OCI-LY7 (cell line): ENCODE results near the gene CMTM8. TPM values are rescaled to one million over a fixed set of nuclear protein-coding genes. Genes with fewer than 3 reads are reported as not detected.

Source experiments
- BruUV-seq: library from RNA; stranded (reverse); fragments of 400-500 nt; replicated peaks from 2 replicates; lab custom pipeline; 2021; lab: Mats Ljungman, UMichigan
- CTCF ChIA-PET: fragments of 300-600 bp; sonication (Branson Sonifier 250); formaldehyde crosslinking; loops from one replicate; lab custom pipeline; 2022; ENCODE audit warnings: antibody characterized with exemption; ENCODE audit not compliant: unreplicated experiment; lab: Charles Lee
- POLR2A ChIA-PET: fragments of 300-600 bp; sonication (Branson Sonifier 250); formaldehyde crosslinking; loops from one replicate; lab custom pipeline; 2022; ENCODE audit warnings: antibody characterized with exemption; lab: Charles Lee
- DNase-seq: peaks from one replicate; pipeline ENCODE4 v3.0.0-alpha.2; 2015; ENCODE audit warnings: low spot score
- H2AFZ ChIP-seq: fragments of 200-600 bp; sonication (generic), shearing (Covaris generic); 2 replicates; pipeline ENCODE4 v1.6.1; 2014; ENCODE audit warnings: mild to moderate bottlenecking, antibody characterized with exemption, low read length, moderate library complexity
- H3K27ac ChIP-seq: fragments of 200-600 bp; sonication (generic); 2 replicates; pipeline ENCODE4 v1.5.1; 2014; ENCODE audit warnings: mixed run types, low read depth, mild to moderate bottlenecking, moderate library complexity, low read length, inconsistent platforms; ENCODE audit not compliant: poor library complexity, severe bottlenecking
- H3K36me3 ChIP-seq: fragments of 200-600 bp; sonication (generic); 2 replicates; pipeline ENCODE4 v1.6.1; 2014; ENCODE audit warnings: mild to moderate bottlenecking, antibody characterized with exemption, low read length, moderate library complexity, mixed read lengths; ENCODE audit not compliant: insufficient read depth
- H3K4me1 ChIP-seq: fragments of 200-600 bp; sonication (generic); 2 replicates; pipeline ENCODE4 v1.5.1; 2014; ENCODE audit warnings: mild to moderate bottlenecking, low read length; ENCODE audit not compliant: insufficient read depth, poor library complexity, severe bottlenecking
- H3K4me2 ChIP-seq: fragments of 200-600 bp; sonication (generic); 2 replicates; pipeline ENCODE4 v1.6.1; 2014; ENCODE audit warnings: mild to moderate bottlenecking, low read length
- H3K4me3 ChIP-seq: fragments of 200-600 bp; sonication (generic); 2 replicates; pipeline ENCODE4 v1.5.1; 2014; ENCODE audit warnings: mild to moderate bottlenecking, low read depth, low read length; ENCODE audit not compliant: poor library complexity, severe bottlenecking
- H3K79me2 ChIP-seq: fragments of 200-600 bp; sonication (generic); 2 replicates; pipeline ENCODE4 v1.6.1; 2016; ENCODE audit warnings: low read depth, mild to moderate bottlenecking, low read length, moderate library complexity, mixed read lengths; ENCODE audit not compliant: insufficient read depth
- H3K9me2 ChIP-seq: fragments of 200-600 bp; sonication (generic); 2 replicates; pipeline ENCODE4 v1.6.1; 2016; ENCODE audit warnings: mild to moderate bottlenecking, low read length, mixed read lengths; ENCODE audit not compliant: insufficient read depth
- H3K9me3 ChIP-seq: fragments of 200-600 bp; sonication (generic); 2 replicates; pipeline ENCODE4 v1.6.1; 2014; ENCODE audit warnings: mild to moderate bottlenecking, mixed run types, low read length, mixed read lengths
- H4K20me1 ChIP-seq: fragments of 200-600 bp; sonication (generic); 2 replicates; pipeline ENCODE4 v1.6.1; 2014; ENCODE audit warnings: mild to moderate bottlenecking, antibody characterized with exemption, low read length, moderate library complexity, mixed read lengths; ENCODE audit not compliant: insufficient read depth
- CTCF ChIP-seq: fragments of 200-600 bp; sonication (generic); conservative IDR thresholded peaks from 2 replicates; pipeline ENCODE4 v1.5.1; 2014; ENCODE audit warnings: mild to moderate bottlenecking, antibody characterized with exemption, low read length, moderate library complexity, mixed read lengths
- EZH2phosphoT487 ChIP-seq: fragments of 200-600 bp; sonication (generic); IDR thresholded peaks from 2 replicates; pipeline ENCODE4 v1.6.1; 2018; ENCODE audit warnings: low read depth, borderline replicate concordance, mild to moderate bottlenecking, mixed run types, antibody characterized with exemption, low read length, moderate library complexity, mixed read lengths
- intact Hi-C: fragments of 100-400 bp; cut with micrococcal nuclease; formaldehyde crosslinking; loops from one replicate; pipeline ENCODE4 v1.10.0; 2022; ENCODE audit not compliant: unreplicated experiment
- total RNA-seq, 2 experiments: library from RNA; depleted of rRNA in 1 of 2; stranded (reverse); fragments of >200 nt in 1 of 2; shearing (Covaris generic) in 1 of 2; gene quantifications; 2 replicates each; pipeline ENCODE4 v1.2.3, GENCODE V29; 2014 to 2022

CMTM8 gene
- total RNA-seq, 2 experiments from 2014 or later = 1.5 to 3.0 TPM

- no peak for TF ChIP-seq EZH2phosphoT487
- no peak for TF ChIP-seq CTCF
- Histone ChIP-seq H3K9me2 (no peaks in the 10 kb centered on the region), H2AFZ (no peak overlapping the region), H3K9me3 (no peaks in the 10 kb centered on the region), H3K4me1 (peaks cover 11% of the 10 kb centered on the region), H3K4me3 (no peak overlapping the region), H3K79me2 (no peaks in the 10 kb centered on the region), H3K36me3 (no peaks in the 10 kb centered on the region), H4K20me1 (no peaks in the 10 kb centered on the region), H3K4me2 (no peak overlapping the region), H3K27ac (no peak overlapping the region)
- DNase-seq = no peak
- intact Hi-C loops = loop anchor here (2.0 kb wide), 1 partner anchor 64 kb away; no protein-coding TSS in a partner anchor
- ChIA-PET CTCF (interaction anchor here (1.6 kb wide), 1 partner anchor 65 kb away, joined by 4 read pairs; no protein-coding TSS in a partner anchor), POLR2A (interaction anchor here (0.5 to 0.6 kb wide), 2 partner anchors 93 to 569 kb away, joined by 3 read pairs; no protein-coding TSS in a partner anchor)
- no TSS peak for BruUV-seq
Observed at GRCh38 chr3:32241100-32241499, 2.6 kb downstream of the CMTM8 start.

GRCh38 chr3:32243519-32243918 lies 5.0 kb downstream of the CMTM8 start:
- intact Hi-C loops = no loop called here
- Histone ChIP-seq H3K36me3 (no peaks in the 10 kb centered on the region), H4K20me1 (no peaks in the 10 kb centered on the region), H3K27ac (no peak overlapping the region), H3K9me2 (no peaks in the 10 kb centered on the region), H2AFZ (no peak overlapping the region), H3K4me2 (no peak overlapping the region), H3K4me1 (peaks cover 5% of the 10 kb centered on the region), H3K9me3 (no peaks in the 10 kb centered on the region), H3K4me3 (no peak overlapping the region), H3K79me2 (no peaks in the 10 kb centered on the region)
- no peak for TF ChIP-seq EZH2phosphoT487
- no peak for TF ChIP-seq CTCF
- DNase-seq = no peak
- ChIA-PET CTCF (no interaction called here), POLR2A (interaction anchor here (0.8 to 1.0 kb wide), 2 partner anchors 9 to 226 kb away, joined by 3 to 5 read pairs; no protein-coding TSS in a partner anchor)
- no TSS peak for BruUV-seq

DNA sequence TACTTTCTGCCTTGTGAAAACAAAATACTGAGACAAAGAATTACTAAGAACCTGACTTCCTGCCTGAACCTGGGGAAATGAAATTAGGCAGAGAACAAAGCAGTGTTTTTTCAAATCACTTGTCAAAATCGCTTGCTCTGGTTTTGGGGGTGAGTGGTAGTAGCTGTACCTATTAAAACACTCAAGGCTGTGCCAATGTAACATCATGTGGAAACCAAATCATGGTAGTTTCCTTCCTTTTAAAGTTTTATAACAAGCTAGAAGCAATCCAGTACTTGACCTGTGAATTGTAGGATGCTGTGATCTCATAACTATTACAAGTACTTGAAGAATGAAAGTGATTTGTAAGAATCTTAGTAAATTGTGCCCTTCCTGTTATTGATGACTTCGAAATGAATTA lies 6.7 kb downstream of the CMTM8 start:
- CTCF ChIA-PET = no interaction called here
- TF ChIP-seq EZH2phosphoT487 (no peak), CTCF (no peak)
- H4K20me1 ChIP-seq = no peaks in the 10 kb centered on the region
- intact Hi-C loops = no loop called here
- no peak overlapping the region for H3K4me2 ChIP-seq
- no peaks in the 10 kb centered on the region for H3K79me2 ChIP-seq
- POLR2A ChIA-PET = no interaction called here
- no TSS peak for BruUV-seq
- no peaks in the 10 kb centered on the region for H3K9me3 ChIP-seq
- no peak overlapping the region for H3K4me3 ChIP-seq
- no peak overlapping the region for H2AFZ ChIP-seq
- no peaks in the 10 kb centered on the region for H3K9me2 ChIP-seq
- no peak for DNase-seq
- no peaks in the 10 kb centered on the region for H3K36me3 ChIP-seq
- H3K4me1 ChIP-seq = no peaks in the 10 kb centered on the region
- H3K27ac ChIP-seq = no peak overlapping the region
